HG03457 (cell line): ENCODE data around the gene FHIT.
"Not testable (repeated sequence)": the region's sequence is repeated elsewhere in the genome, so short reads cannot be mapped to it uniquely, and the experiment has no call there.

Source experiments
- ATAC-seq: cut with Tn5 transposase; IDR thresholded peaks from one replicate; pipeline ENCODE4 v1.9.1; 2021; ENCODE audit warnings: moderate number of reproducible peaks; ENCODE audit not compliant: unreplicated experiment

Gene FHIT

DNA sequence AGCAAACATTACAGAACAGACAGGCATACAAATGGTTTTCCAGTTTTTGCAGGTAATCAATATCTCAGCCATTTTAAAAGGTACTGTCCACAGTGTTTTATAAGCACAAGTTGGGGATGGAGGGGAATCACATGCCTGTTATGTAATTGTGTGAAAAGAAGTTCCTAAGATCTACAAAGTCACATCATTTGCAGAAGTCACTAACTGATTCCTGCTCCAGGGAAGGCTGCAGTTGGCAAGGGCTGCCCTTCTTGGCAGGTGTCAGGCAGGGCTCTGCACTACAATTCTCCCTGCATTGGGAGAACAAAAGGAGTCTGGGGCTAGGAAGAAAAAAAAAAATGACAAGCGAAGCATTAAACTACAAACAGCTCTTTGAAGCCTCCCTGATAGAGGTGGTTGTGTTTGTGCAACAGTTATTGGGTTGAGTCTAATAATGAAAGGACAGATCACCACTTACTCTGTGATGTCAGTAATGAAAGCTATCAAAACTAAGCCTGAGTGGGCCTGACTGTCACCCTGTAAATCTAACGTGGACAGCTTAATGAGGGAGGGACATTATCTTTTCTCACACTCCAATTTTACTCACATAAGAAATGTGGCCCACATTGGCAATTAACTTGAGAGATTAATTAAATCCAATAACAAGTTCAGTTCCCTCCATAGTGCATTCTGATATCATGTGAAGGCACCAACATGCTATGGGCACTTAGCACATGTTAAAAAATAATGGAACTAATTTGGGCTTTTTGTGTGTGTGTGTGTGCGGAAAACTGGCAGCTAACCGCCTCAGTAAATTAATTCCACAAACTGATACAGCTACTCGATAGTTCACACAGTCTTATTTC lies 242.9 kb downstream of the FHIT start:
- no peak for ATAC-seq

DNA sequence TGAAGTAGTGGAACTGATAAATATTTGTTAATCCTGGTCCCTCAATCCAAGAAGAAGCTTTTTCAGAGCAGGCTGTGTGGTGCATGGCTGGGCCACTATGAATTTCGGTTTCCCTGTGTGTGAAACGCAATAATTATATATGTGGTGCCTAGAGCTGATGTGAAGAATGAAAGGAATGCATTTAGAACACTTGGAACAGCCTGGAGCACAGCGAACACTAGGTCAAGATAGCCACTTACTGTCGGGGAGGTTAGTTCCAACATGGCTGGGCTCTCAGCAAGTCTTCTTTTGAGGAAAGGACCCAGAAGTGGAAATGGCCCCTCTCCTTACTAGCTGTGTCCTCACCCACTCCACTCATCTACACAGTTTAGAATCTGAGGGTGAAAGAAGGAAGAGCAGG lies 245.7 kb downstream of the FHIT start:
- ATAC-seq = no peak

DNA sequence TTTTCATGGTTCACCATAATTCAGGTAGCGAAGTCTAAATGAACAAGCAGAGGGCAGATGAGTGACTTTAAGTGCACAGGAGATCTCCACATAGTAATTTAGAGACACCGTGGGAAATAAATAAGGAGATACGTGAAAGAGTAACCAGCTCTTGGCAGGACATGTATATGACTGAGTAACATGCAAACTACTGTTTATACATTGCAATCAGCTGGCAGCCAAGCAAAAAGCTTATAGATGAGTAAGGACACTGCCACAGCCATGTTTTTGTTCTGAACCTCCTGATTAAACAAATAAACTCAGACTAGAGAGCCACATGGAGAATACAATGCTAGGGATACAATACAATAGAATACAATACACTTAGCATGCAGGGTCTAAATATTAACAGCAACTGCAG lies 252.4 kb downstream of the FHIT start:
- ATAC-seq = no peak

DNA sequence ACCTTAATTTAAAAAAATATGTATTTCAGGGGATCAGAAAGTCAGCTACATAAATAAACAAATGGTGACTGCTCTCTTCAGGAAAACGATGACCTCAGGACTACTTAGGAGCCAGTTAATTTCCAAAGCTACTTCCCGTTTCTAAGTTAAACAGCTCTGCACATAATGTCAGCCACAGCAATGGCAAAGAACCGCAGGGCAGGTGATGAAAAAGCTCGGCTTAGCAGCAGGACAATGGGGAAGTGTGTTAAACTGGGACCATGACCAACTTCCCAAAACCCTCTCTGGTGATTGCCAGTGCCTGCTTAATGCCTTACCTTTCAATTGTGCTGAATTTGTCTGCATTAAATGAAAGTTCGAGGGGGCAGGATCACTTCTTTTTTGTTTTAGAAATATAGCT lies 258.9 kb downstream of the FHIT start:
- no peak for ATAC-seq

DNA sequence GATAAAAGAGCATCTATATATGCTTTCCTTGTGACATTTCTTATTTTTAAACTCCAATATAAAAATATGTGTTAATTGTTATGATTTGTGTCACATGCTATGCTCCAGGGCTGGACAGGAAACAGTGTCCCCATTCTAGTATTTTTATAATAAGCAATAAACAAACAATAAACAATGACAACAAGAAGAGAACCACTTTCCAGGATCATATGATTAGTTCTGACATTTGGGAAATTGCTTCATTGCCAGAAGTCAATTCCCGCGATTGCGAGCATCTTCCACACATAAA lies 260.9 kb downstream of the FHIT start:
- no peak for ATAC-seq

DNA sequence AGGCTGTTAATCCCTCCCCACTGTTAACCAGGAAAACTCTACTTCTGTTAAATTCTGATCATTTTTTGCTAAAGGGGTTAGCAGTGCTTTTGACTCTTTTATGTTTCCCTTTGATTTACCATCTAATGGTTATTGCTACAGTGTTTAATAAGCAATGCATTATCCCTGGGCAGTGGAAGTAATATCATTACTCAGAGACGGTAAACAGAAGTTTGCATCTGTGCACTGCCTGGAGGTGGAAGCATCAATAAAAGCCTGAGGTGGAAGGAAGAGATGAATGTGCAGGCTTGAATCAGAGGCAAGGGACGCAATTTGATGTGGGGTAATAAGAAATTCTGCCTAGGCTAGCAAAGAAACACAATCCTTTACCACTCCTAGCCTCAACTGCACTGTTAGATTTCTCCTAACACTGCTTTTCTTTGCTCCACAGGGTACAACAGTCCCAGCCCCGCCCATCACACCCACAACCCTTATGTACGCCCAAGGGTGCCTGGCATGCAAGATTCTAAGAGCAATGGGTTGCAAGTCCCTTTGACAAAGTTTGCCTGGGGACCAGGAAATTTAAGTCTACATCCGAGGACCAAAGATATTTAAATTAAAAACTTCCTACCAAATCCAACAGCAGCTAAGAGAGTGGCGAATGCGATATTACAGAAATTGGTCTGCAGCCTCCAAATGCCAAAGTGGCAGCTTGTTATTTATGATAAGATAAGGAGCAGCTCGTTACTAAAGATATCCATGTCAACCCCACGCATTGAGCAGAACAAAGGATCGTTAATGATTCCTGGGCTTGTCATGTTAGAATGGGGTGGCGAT lies 261.4 kb downstream of the FHIT start:
- ATAC-seq = no peak

DNA sequence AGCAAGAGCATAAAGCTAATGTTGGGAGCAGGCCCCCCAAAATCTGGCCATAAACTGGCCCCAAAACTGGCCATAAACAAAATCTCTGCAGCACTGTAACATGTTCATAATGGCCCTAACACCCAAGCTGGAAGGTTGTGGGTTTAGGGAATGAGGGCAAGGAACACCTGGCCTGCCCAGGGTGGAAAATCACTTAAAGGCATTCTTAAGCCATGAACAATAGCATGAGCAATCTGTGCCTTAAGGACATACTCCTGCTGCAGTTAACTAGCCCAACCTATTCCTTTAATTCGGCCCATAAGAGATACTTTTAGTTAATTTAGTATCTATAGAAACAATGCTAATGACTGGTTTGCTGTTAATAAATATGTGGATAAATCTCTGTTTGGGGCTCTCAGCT lies 264.1 kb downstream of the FHIT start:
- not testable (repeated sequence) for ATAC-seq

DNA sequence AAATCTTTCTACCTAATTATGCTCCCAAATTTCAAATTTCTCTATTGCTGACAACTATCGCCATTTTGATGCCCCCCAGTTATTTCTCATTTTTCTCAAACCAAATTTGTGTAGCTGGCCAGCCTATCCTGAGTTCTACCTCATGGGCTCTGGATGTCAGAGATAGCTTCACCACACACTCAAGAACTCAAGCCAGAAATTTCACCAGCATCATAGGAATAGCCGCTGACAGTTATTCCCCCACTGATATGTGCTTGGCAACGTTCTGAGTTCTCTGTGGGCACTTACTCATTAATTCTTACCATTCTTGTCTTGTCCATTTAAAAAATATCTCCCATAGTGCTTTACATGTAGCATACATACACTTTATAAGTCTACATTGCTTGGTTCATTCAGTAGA lies 264.7 kb downstream of the FHIT start:
- ATAC-seq = no peak

DNA sequence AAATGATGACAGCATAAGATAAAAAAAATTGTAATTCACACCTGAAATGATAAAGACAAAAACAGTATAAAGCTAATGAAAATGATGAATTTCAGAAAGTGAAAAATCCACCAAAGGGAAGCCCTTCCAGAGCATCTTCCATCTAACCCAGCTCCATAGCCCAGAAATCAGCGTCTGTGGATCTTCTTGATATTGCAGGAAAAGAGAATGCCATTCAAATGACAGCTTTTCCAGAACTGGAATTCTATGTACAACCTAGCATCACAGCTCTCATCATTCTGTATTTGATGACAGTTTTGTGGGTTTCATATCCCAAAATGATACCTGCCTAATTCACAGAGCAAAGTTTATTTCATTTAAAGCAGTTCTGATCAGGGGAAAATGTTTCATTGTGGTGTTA lies 267.3 kb downstream of the FHIT start:
- ATAC-seq = no peak

DNA sequence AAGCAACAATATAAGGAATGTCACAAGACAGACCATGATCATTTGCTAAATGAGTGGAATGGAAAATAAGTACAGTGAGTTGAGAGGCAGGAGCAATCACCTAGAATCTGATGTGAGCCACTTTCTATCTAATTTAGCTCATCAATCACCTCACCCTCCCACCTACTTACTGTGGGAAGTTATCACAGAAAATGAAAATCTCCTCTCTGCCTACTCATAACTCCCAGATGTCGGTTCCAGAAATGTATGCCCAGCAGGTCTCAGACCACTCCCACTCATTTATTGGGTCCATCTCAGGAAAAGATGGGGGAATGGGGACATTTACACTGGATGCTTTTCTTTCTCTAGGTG lies 270.9 kb downstream of the FHIT start:
- no peak for ATAC-seq

DNA sequence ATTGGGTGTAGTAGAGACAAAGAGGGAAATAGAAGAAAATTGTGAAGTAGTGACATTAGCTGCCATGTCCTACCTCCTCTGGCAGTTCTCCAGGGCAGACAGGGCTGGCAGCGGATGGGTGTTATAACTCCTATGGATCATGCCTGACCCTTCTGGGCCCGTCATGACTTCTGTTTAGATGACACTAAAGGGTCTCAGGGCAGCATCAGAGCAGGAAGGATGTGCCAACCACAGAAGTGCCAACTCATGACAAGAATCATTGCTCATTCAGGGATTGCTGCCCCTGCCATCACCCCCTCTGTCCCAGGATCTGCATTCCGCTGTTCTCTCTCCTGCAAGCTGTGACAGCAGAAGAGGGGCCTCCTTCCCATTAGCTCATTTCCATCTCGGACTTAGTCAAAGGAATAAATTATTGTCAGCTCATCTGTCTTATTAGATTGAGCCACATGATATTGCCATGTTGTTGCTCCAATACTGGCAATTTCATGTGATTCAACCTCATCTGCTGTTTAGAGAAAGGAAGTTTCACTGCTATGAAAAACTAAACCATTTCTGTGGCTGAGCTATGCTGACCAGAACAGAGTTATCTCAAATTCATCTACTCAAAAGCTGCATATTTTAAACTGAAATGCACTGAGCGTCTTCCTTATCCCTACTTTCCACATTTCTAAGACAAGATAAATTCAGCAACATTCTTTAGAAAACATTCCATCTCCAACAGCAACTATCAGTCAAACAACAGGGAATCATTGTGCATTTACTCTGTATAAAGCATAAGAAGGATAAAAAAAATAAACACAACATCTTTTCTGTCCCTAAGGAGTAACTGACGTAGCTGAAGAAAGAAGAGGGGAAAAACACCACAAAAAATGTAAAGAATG lies 271.6 kb downstream of the FHIT start:
- no peak for ATAC-seq

DNA sequence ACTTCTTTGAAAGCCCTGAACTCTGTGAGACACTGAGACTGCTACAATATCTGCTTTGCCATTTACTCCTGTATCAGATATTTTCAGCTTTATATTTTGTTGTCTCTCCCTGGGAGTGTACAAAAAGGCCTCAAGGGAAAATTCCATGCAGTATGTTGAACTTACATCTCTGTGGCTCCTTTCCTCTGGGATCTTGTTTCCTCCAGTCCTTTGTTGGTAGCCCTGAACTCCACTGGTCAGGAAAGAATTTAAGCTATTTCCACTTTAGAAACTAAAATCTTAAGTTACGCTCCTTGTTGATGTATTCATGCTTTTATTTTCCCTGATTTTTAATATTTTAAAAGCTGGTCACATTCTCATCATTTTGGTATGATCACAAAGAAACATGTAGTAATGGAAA lies 277.9 kb downstream of the FHIT start:
- no peak for ATAC-seq

DNA sequence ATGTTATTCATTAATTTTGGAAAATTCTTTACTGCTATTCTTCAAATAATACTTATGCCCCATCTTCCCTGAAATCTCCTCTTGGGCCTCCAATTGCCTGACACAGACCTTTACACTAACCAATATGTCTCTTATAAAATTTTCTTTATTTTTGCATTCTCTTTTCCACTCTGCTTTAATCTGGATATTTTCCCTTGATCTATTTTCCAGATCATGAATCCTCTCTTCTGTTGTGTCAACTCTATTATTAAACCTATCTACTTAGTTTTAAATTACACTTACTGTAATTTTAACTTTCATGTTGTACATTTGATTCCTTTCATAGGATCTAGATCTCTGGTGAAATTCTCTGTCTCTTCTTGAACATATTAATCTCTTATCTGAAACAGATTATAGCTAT lies 278.7 kb downstream of the FHIT start:
- ATAC-seq = no peak

DNA sequence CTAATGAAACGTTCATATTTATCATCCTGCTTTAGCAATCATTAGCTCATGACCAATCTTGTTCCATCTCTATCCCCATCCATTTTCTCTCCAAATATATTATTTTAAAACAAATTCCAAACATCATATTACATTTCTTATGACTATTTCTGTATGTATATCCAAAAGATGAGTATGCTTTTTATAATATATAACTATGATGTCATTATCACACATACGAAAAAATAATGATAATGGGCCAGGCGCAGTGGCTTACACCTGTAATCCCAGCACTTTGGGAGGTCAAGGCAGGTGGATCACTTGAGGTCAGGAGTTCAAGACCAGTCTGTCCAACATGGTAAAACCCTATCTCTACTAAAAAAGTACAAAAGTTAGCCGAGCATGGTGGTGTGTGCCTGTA lies 280.4 kb downstream of the FHIT start:
- no peak for ATAC-seq

DNA sequence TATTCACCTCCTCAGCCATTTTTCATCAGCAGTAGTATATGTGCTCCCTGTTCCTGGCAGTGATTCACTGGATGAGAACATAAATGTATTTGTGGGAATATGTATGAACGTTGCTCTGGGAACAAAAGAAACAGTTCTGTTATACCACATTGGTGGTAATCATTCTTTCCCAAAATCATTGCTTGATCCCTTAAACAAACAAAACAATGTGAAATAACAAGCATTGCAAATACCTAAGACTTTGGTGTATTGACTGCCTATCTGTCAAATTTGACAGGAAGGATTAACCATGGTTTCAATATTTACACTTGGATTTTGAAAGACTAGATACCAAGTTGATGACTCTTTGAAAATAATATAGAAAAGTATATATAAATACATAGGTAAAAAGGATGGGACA lies 284.1 kb downstream of the FHIT start:
- no peak for ATAC-seq

DNA sequence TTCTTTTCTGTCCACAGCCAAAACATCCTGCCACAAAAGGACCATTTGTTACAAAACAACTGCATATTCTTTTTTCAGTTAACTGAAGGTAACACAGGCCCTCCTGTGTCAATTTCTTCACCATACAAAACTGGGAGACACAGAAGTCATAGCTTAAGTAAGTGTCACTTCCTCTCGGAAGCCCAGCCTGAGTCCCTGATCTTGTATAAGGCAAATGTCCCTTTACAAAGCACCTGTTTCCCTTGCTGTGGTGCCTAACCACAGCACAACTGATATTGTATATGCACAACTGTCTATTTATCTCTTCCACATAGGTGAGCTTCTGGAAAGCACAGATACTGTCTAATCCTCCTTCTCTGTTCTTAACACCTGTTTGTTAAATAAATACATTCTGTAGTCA lies 293.7 kb downstream of the FHIT start:
- no peak for ATAC-seq

DNA sequence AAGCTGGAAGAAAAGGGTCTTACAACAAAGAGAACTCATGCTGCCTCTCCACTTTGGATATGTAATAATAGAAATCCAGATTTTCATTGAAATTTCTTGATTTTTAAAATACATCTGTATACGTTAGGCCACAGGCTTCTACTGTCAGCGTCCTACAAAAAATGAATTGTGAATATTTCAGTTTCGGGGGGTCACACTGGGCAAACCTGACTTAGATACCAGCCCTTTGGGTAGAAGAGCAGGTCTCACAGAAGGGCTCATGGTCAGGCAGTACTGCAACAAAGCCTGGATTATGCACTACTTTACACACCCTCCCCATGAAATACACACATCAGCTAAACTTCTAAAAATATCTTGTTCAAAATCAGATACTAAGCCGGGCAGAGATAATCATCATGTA lies 294.5 kb downstream of the FHIT start:
- ATAC-seq = no peak

DNA sequence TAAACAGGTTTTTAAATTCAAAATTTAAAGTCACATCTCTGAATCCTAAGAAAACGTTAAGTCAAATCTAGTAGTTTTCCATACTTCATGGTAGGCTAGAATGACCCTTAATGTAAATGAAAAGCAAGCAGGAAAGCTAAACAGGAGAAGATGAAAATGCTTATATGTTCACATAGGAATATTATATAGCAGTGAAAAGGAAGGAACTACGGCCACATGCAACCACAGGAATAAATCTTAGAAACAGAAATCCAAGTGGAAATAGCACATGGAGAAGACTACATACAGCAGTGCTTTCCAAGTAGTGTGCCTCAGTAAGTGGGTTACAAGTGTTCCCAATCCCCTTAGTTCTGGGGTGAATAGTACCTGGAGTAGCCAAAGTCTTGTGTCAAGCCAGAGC lies 296.2 kb downstream of the FHIT start:
- no peak for ATAC-seq

DNA sequence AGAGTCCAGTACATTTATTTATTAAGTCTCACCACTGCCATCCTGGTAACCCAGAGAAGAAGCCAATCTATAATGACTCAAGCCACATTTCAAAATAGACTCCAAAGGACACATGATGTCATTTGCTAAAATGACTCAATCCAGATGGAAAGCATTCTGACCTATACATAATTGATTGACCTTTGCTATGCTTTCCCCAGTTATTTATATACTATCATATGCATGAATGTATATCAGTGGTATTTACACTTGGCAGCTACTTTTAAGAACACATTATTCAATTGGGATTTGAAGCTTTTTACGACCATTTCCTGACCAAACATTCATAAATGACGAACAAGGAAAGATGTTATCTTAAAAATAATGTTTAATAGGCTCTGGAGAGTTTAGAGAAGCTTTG lies 297.2 kb downstream of the FHIT start:
- ATAC-seq = no peak

DNA sequence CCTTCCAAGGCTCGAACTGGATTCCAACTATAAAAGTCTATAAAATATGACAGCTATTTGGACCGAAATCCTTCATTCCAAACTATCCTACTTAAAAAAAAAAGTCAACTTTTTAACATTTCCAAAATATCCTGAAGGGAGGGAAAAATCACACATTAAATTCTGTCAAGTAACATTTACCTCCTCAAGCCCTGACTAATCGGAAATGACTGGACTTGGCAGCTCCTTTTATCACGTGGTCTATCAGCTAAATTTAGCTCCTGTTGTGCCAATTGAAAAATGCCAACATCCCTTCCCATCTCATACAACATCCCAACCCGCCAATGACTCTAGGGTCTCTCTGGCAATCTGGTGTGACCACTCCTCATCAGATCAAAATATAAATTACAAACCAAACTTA lies 297.9 kb downstream of the FHIT start:
- ATAC-seq = no peak

DNA sequence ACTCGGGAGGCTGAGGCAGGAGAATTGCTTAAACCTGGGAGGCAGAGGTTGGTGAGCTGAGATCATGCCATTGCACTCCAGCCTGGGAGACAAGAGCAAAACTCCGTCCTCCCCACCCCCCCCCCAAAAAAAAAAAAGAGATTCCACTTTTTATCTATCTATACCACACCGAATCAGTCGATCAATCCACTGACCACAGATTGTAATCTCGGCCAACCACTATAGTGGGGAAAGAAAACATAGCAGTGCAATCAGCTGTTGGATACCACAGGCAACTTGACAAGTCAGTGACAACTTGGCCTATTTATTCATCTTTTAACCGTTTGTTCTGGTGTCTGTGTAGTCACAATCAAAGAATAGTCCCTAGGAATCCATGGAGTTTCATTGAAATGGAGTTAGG lies 299.2 kb downstream of the FHIT start:
- no peak for ATAC-seq

DNA sequence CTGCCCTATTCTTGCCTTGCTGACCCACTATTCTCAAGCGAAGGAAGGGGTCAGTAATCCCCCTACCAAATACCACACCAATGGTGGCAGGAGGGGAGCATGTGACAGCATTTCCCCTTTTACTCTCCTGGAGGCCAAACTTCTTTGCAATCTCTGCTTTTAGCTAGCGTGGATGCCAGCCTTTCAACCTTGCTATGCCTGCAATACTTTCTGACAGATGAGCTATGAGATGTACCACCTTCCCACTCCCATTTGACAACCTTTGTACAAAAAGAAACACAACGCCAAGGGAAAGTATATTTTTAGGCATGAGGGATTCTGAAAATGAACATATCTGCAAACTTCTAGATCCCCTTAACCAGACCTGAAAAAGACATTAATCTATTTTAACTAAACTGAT lies 302.1 kb downstream of the FHIT start:
- no peak for ATAC-seq
